Left ventricle myocardium inferior (tissue), 1 donor: Measurements from ENCODE around the gene NCKAP5L. TPM values are rescaled to one million over a fixed set of nuclear protein-coding genes. Genes with fewer than 3 reads are reported as not detected.
A peak's percentile ranks its signal among the peaks of the same experiment; 100 is the strongest.

Experiments
- DNase-seq: peaks from one replicate; pipeline ENCODE4 v3.0.0-alpha.2; 2020
- H3K27ac ChIP-seq: fragments of 200-600 bp; replicated peaks from 2 replicates; pipeline ENCODE4 v1.8.0; 2021
- H3K27me3 ChIP-seq: fragments of 200-600 bp; 2 replicates; pipeline ENCODE4 v1.8.0; 2021; ENCODE audit warnings: low read depth
- H3K36me3 ChIP-seq: fragments of 200-600 bp; 2 replicates; pipeline ENCODE4 v1.8.0; 2021
- H3K4me1 ChIP-seq: fragments of 200-600 bp; 2 replicates; pipeline ENCODE4 v1.8.0; 2021
- H3K4me3 ChIP-seq: fragments of 200-600 bp; 2 replicates; pipeline ENCODE4 v1.8.0; 2021; ENCODE audit warnings: mild to moderate bottlenecking, moderate library complexity
- H3K9me3 ChIP-seq: fragments of 200-600 bp; replicated peaks from 2 replicates; pipeline ENCODE4 v1.8.0; 2021
- intact Hi-C: fragments of 100-400 bp; cut with micrococcal nuclease; formaldehyde crosslinking; loops from one replicate; pipeline ENCODE4 v1.11.0; 2022
- total RNA-seq: library from RNA; stranded (reverse); fragmentation: NEBNext Ultra II Directional; extraction: Animal tissue kit (Norgen Biotek cat#: 25700); gene quantifications from one replicate; pipeline ENCODE4 v1.2.1, GENCODE V29; 2021
- TF ChIP-seq, protein P1 (sequence below): fragments of 200-600 bp; IDR thresholded peaks from 2 replicates; pipeline ENCODE4 v1.8.0; 2021; ENCODE audit warnings: antibody characterized with exemption, mild to moderate bottlenecking, borderline replicate concordance
- donor health status: DM: no; HTN: yes; CAD: no; lungs with severe emphysema.

Gene NCKAP5L
- total RNA-seq, 1 donor from 2014 or later: 25.5 TPM

DNA sequence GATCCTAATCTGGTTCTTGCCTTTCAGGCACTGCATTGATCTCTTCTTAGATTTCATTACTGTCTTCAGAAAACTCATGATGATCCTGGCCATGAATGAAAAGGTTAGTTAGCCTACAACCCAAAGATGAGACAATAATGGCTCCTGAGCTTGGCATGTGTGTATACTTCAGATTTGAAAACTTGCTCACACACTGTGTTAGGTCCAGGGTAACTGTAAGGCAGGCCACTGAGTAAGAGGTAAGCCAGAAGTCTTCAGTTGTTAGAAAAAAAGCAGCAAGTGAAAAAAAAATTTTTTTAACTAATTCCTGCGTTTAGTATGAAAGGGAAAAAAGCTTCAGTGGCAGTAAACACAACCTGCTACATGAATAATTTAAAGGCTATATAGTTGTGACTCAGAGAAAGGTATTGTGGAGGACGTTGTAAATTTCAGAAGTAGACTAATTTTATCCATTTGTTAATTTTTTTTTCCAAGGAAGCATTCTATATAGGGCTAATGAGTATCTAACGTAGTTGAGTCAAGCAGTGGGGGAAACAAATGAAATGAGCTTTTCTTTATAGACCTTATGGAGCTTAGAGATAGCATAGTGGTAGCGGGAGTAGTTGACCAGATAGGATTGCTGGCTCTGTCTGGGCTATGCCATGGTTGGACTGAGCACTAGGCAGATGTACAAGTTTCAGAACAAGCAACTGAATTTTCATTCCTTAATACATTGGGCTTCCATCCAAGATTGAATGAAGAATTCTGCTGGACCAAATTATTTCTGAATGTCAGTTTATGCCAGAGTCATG is 66.3 kb downstream of the NCKAP5L start:
- intact Hi-C loops: no loop called here
- DNase-seq: no peak
- peaks cover 83% of the 10 kb centered on the region for H3K36me3 ChIP-seq
- H3K4me1 ChIP-seq: peaks cover 39% of the 10 kb centered on the region
- no peaks in the 10 kb centered on the region for H3K27me3 ChIP-seq
- TF ChIP-seq, protein P1, sequence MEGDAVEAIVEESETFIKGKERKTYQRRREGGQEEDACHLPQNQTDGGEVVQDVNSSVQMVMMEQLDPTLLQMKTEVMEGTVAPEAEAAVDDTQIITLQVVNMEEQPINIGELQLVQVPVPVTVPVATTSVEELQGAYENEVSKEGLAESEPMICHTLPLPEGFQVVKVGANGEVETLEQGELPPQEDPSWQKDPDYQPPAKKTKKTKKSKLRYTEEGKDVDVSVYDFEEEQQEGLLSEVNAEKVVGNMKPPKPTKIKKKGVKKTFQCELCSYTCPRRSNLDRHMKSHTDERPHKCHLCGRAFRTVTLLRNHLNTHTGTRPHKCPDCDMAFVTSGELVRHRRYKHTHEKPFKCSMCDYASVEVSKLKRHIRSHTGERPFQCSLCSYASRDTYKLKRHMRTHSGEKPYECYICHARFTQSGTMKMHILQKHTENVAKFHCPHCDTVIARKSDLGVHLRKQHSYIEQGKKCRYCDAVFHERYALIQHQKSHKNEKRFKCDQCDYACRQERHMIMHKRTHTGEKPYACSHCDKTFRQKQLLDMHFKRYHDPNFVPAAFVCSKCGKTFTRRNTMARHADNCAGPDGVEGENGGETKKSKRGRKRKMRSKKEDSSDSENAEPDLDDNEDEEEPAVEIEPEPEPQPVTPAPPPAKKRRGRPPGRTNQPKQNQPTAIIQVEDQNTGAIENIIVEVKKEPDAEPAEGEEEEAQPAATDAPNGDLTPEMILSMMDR: no peak
- peak overlapping the region; percentile 68 for H3K27ac ChIP-seq
- H3K4me3 ChIP-seq: no peak overlapping the region
- H3K9me3 ChIP-seq: no peaks in the 10 kb centered on the region

- peaks cover 42% of the 10 kb centered on the region for H3K36me3 ChIP-seq
- TF ChIP-seq, protein P1: no peak
- no peaks in the 10 kb centered on the region for H3K27me3 ChIP-seq
- no peak overlapping the region for H3K4me3 ChIP-seq
- no peaks in the 10 kb centered on the region for H3K9me3 ChIP-seq
- DNase-seq: no peak
- peak overlapping the region; percentile 68 for H3K27ac ChIP-seq
- intact Hi-C loops: no loop called here
- peaks cover 87% of the 10 kb centered on the region for H3K4me1 ChIP-seq
Observed at GRCh38 chr12:49750996-49751393, 77.2 kb downstream of the NCKAP5L start.

- Histone ChIP-seq H3K36me3 (peaks cover 35% of the 10 kb centered on the region), H3K9me3 (no peaks in the 10 kb centered on the region), H3K27ac (peak overlapping the region; percentile 68), H3K4me1 (peaks cover 91% of the 10 kb centered on the region), H3K27me3 (no peaks in the 10 kb centered on the region), H3K4me3 (no peak overlapping the region)
- TF ChIP-seq, protein P1: no peak
- no peak for DNase-seq
- intact Hi-C loops: no loop called here
Observed at GRCh38 chr12:49750027-49750995, 77.9 kb downstream of the NCKAP5L start.

- Histone ChIP-seq H3K9me3 (no peaks in the 10 kb centered on the region), H3K4me1 (peaks cover 100% of the 10 kb centered on the region), H3K36me3 (peaks cover 20% of the 10 kb centered on the region), H3K4me3 (peak overlapping the region; percentile 37), H3K27me3 (no peaks in the 10 kb centered on the region), H3K27ac (peak overlapping the region; percentile 68)
- DNase-seq: no peak
- intact Hi-C loops: no loop called here
- TF ChIP-seq, protein P1: no peak
Observed at GRCh38 chr12:49748800-49749199, 79.4 kb downstream of the NCKAP5L start.

- Histone ChIP-seq H3K27ac (peak overlapping the region; percentile 68), H3K4me1 (peaks cover 100% of the 10 kb centered on the region), H3K27me3 (no peaks in the 10 kb centered on the region), H3K36me3 (peaks cover 15% of the 10 kb centered on the region), H3K9me3 (no peaks in the 10 kb centered on the region), H3K4me3 (peak overlapping the region; percentile 37)
- TF ChIP-seq, protein P1: no peak
- intact Hi-C loops: no loop called here
- DNase-seq: no peak
Observed at GRCh38 chr12:49748306-49748705, 79.9 kb downstream of the NCKAP5L start.
